ENCODE results near the gene OBSCN. TPM values are rescaled to one million over a fixed set of nuclear protein-coding genes. Genes with fewer than 3 reads are reported as not detected.

OBSCN gene
- total and polyA plus RNA-seq, 2 donors (not counting 3 experiments of a cell fraction or from before 2014, with no cell fraction given) = 1.5 to 2.9 TPM

GRCh38 chr1:228397966-228398365 is 190.1 kb downstream of the OBSCN start:
- CTCF ChIA-PET = no interaction called here

GRCh38 chr1:228398741-228399461 is 191.1 kb downstream of the OBSCN start:
- POLR2A ChIA-PET = interaction anchor here (0.7 kb wide), 1 partner anchor 176 kb away, joined by 5 read pairs; no protein-coding TSS in a partner anchor
- Histone ChIP-seq H3K79me2 (ENCODE audit: control insufficient read depth, insufficient read depth, low read length) (peaks cover 36% of the 10 kb centered on the region), H2AFZ (ENCODE audit: low read depth, low read length) (no peak overlapping the region), H3K9ac (replicated peaks; ENCODE audit: extremely low read depth, insufficient read depth, low read length) (no peak overlapping the region), H3K27ac (ENCODE audit: insufficient read depth, low read depth, low read length) (no peak overlapping the region), H4K20me1 (replicated peaks; ENCODE audit: control insufficient read depth, extremely low read depth, insufficient read depth, low read length) (no peaks in the 10 kb centered on the region), H3K4me2 (ENCODE audit: insufficient read depth, low read length) (no peak overlapping the region), H3K4me1 (ENCODE audit: control insufficient read depth, extremely low read depth, insufficient read depth, low read length) (peaks cover under 1% of the 10 kb centered on the region), H3K4me3 (replicated peaks in 1 of 3; ENCODE audit: insufficient read depth in 1 of 3, low read depth in 1 of 3, low read length in 3 of 3) (no peak overlapping the region), H3K9me1 (replicated peaks; ENCODE audit: control insufficient read depth, extremely low read depth, insufficient read depth, low read length) (no peaks in the 10 kb centered on the region), H3K27me3 (ENCODE audit: control insufficient read depth in 2 of 2, insufficient read depth in 2 of 2, low read length in 2 of 2) (no peaks in the 10 kb centered on the region), H3K9me3 (replicated peaks; ENCODE audit: control insufficient read depth, insufficient read depth, low read length) (no peaks in the 10 kb centered on the region), H3K36me3 (ENCODE audit: control insufficient read depth in 2 of 2, extremely low read depth in 1 of 2, insufficient read depth in 2 of 2, low read length in 2 of 2) (peaks cover 2 to 32% of the 10 kb centered on the region in 2 experiments)
- dilution Hi-C loops (cut with MboI; ENCODE audit: extremely low pct_ligation_motif_present, low sequenced_read_pairs) (no loop called here), intact Hi-C loops (cut with micrococcal nuclease) (no loop called here)
- BruUV-seq (replicated peaks) = no TSS peak
- FAIRE-seq = no peak
- no peak for DNase-seq (ENCODE audit: low read depth, low spot score)
- TF ChIP-seq JUN (IDR thresholded peaks at IDR 0.05; ENCODE audit: borderline replicate concordance, insufficient read depth, insufficient read length, low read depth) (no peak), GATA2 (IDR thresholded peaks at IDR 0.05; ENCODE audit: insufficient read depth, insufficient read length, low read depth, low read length) (no peak), POLR2AphosphoS5 (IDR thresholded peaks at IDR 0.05; ENCODE audit: insufficient read depth, low read depth, low read length) (no peak), FOS (IDR thresholded peaks at IDR 0.05; ENCODE audit: borderline replicate concordance, insufficient read depth, low read length) (no peak), MYC (IDR thresholded peaks at IDR 0.05; ENCODE audit: low read depth, low read length) (no peak), EZH2 (IDR thresholded peaks at IDR 0.05; ENCODE audit: borderline replicate concordance, low read depth, low read length, severe bottlenecking) (no peak)
- CTCF ChIA-PET = no interaction called here

More at GRCh38 chr1:228397966-228398365, 190.1 kb downstream of the OBSCN start:
- TF ChIP-seq POLR2A (IDR thresholded peaks at IDR 0.05; ENCODE audit: low read depth, low read length) (no peak), MYC (IDR thresholded peaks at IDR 0.05; ENCODE audit: low read depth, low read length) (no peak), EZH2 (IDR thresholded peaks at IDR 0.05; ENCODE audit: borderline replicate concordance, low read depth, low read length, severe bottlenecking) (no peak), FOS (IDR thresholded peaks at IDR 0.05; ENCODE audit: borderline replicate concordance, insufficient read depth, low read length) (no peak), GATA2 (IDR thresholded peaks at IDR 0.05; ENCODE audit: insufficient read depth, insufficient read length, low read depth, low read length) (no peak)
- no TSS peak for BruUV-seq (replicated peaks)
- no peak overlapping the region for H3K4me3 ChIP-seq (replicated peaks in 1 of 3; ENCODE audit: insufficient read depth in 1 of 3, low read depth in 1 of 3, low read length in 3 of 3)
- DNase-seq (ENCODE audit: low read depth, low spot score) = no peak
- H2AFZ ChIP-seq (ENCODE audit: low read depth, low read length) = no peak overlapping the region
- dilution Hi-C loops (cut with MboI; ENCODE audit: extremely low pct_ligation_motif_present, low sequenced_read_pairs) = no loop called here
- no peaks in the 10 kb centered on the region for H3K9me1 ChIP-seq (replicated peaks; ENCODE audit: control insufficient read depth, extremely low read depth, insufficient read depth, low read length)
- H3K9ac ChIP-seq (replicated peaks; ENCODE audit: extremely low read depth, insufficient read depth, low read length) = no peak overlapping the region
- POLR2A ChIA-PET = no interaction called here
- H3K27me3 ChIP-seq (ENCODE audit: control insufficient read depth in 2 of 2, insufficient read depth in 2 of 2, low read length in 2 of 2) = no peaks in the 10 kb centered on the region
- FAIRE-seq = no peak
- intact Hi-C loops (cut with micrococcal nuclease) = no loop called here
- peaks cover 2 to 32% of the 10 kb centered on the region in 2 experiments for H3K36me3 ChIP-seq (ENCODE audit: control insufficient read depth in 2 of 2, extremely low read depth in 1 of 2, insufficient read depth in 2 of 2, low read length in 2 of 2)
- no peak overlapping the region for H3K27ac ChIP-seq (ENCODE audit: insufficient read depth, low read depth, low read length)
- H3K79me2 ChIP-seq (ENCODE audit: control insufficient read depth, insufficient read depth, low read length) = peaks cover 28% of the 10 kb centered on the region
- H3K9me3 ChIP-seq (replicated peaks; ENCODE audit: control insufficient read depth, insufficient read depth, low read length) = no peaks in the 10 kb centered on the region
- H4K20me1 ChIP-seq (replicated peaks; ENCODE audit: control insufficient read depth, extremely low read depth, insufficient read depth, low read length) = no peaks in the 10 kb centered on the region
- H3K4me2 ChIP-seq (ENCODE audit: insufficient read depth, low read length) = no peak overlapping the region
- H3K4me1 ChIP-seq (ENCODE audit: control insufficient read depth, extremely low read depth, insufficient read depth, low read length) = peaks cover 5% of the 10 kb centered on the region
